Liver (tissue), 2 donors: ENCODE results near the gene SNAPC5.

Source experiments
- JUND ChIP-seq, 2 donors: IDR thresholded peaks; 2 replicates each; pipeline ENCODE4 v1.6.1; 2016; ENCODE audit warnings: antibody characterized with exemption in 2 of 2
- TAF1 ChIP-seq: conservative IDR thresholded peaks from 2 replicates; pipeline ENCODE4 v1.6.1; 2016; ENCODE audit warnings: antibody characterized with exemption, mild to moderate bottlenecking
- YY1 ChIP-seq: IDR thresholded peaks from 2 replicates; pipeline ENCODE4 v1.6.1; 2016; ENCODE audit warnings: antibody characterized with exemption, mild to moderate bottlenecking
- donor health status: healthy.

DNA sequence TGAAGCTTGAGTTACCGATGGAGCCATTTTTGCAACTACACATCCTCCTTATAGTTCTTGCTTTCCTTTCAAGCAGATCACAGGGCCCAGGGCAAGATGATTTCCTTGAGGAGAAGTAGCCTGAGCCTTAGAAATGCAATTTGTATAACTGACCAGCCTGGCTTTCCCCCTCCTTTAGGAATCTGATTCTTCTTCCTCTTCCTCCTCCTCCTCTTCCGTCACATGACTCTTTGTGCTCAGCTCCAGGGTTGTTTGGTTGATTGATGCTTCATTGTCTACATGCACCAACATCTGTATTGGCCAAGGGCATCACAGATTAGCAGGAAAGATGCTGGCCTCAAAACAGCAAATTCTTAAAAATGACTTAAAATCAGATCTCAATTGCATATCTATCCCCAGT is 3.3 kb downstream of the SNAPC5 start:
- TF ChIP-seq YY1 (no peak), TAF1 (no peak), JUND (IDR thresholded peaks at IDR 0.05) (no peak)
